AG10803 (cell line): ENCODE measurements around the gene ZMIZ1.
A peak's percentile ranks its signal among the peaks of the same experiment; 100 is the strongest.

Source experiments
- DNase-seq: peaks from one replicate; pipeline ENCODE4 v3.0.0; 2010; ENCODE audit warnings: low read depth
- H3K4me3 ChIP-seq: 2 replicates; pipeline ENCODE4 v1.5.1; 2011; ENCODE audit warnings: mild to moderate bottlenecking, low read length, control low read depth
- TF ChIP-seq, protein P1 (sequence below): conservative IDR thresholded peaks from 2 replicates; pipeline ENCODE4 v1.5.1; 2011; ENCODE audit warnings: mild to moderate bottlenecking, low read length, control low read depth, inconsistent platforms

ZMIZ1 gene

DNA sequence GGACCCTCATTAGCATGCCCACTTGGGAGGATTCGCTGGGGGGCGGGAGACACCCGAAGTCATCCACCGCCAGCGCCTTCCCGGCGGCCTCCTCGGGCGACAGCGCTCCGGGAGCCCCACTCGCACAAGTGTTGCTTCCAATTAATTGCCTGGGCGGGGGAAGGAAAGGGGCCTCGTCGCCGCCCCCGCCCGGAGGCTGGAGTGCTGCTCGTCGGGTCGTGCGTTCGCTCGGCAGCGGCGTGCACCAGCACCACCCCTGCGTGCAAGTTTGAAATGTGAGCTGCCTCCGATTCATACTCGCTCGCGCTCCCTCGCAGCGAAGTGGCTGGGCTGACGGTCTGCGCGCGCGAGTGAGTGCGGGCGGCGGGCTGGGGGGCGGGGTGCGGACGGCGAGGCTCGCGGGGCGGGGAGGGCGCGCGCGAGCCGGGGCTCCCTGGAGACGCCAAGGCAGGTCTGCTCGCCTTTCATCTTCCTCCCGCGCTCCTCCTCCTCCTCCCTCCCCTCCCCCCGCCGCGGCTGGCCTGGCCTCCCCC is 173.9 kb downstream of the ZMIZ1 start:
- TF ChIP-seq, protein P1, sequence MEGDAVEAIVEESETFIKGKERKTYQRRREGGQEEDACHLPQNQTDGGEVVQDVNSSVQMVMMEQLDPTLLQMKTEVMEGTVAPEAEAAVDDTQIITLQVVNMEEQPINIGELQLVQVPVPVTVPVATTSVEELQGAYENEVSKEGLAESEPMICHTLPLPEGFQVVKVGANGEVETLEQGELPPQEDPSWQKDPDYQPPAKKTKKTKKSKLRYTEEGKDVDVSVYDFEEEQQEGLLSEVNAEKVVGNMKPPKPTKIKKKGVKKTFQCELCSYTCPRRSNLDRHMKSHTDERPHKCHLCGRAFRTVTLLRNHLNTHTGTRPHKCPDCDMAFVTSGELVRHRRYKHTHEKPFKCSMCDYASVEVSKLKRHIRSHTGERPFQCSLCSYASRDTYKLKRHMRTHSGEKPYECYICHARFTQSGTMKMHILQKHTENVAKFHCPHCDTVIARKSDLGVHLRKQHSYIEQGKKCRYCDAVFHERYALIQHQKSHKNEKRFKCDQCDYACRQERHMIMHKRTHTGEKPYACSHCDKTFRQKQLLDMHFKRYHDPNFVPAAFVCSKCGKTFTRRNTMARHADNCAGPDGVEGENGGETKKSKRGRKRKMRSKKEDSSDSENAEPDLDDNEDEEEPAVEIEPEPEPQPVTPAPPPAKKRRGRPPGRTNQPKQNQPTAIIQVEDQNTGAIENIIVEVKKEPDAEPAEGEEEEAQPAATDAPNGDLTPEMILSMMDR, result no peak
- peak overlapping the region; percentile 49 for H3K4me3 ChIP-seq
- peak; percentile 75 for DNase-seq

DNA sequence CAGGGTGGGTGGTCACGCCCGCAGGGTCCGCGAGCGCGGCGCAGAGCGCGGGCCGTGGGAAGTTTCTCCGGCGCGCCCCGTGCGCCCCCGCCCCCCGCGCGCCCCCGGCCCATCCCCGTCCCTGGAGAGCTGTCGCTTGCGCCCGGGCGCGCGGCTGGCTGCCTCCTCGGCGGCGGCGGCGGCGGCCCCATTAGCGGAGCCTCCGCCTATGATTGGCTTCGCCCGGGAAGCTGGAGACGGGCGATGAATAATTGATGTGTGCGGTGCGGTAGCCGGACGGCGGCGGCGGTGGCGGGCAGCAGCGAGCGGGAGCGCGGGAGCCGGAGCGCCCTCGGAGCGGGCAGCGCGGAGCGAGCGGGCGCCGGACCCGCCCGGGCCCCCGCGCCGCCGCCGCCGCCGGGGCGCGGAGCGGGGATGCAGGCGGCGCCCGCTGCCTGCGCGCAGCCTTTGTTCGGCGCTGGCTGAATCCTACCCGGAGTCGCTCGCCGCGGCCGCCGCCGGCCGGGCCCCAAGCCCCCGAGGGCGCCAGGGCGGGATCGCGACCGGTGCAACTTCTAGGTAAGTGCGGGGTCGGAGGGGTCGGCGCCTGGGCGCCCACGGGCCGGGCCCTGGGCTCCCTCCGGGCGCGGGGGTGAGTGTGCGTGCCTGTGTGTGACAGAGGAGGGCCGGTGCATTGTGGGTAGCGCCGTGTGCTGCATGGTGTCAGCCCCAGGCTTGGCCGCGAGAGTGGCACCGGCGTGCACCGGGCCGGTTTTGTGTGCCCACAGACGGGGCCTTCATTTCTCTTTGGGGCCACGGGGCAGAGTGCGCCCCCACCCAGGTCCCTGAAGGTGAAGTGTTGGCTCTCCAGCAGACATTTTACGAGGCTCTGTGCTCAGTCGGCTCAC is 174.7 kb downstream of the ZMIZ1 start:
- TF ChIP-seq, protein P1, result no peak
- DNase-seq, result no peak
- H3K4me3 ChIP-seq, result no peak overlapping the region; the same call in 1 of the 2 replicates

GRCh38 chr10:79244068-79244442 is 175.3 kb downstream of the ZMIZ1 start:
- H3K4me3 ChIP-seq, result no peak overlapping the region
- TF ChIP-seq, protein P1, result no peak
- DNase-seq, result no peak

- no peak overlapping the region for H3K4me3 ChIP-seq
- peak; percentile 30 for DNase-seq
- TF ChIP-seq, protein P1, result no peak
Measured at GRCh38 chr10:79244841-79245504, 176.2 kb downstream of the ZMIZ1 start.

DNA sequence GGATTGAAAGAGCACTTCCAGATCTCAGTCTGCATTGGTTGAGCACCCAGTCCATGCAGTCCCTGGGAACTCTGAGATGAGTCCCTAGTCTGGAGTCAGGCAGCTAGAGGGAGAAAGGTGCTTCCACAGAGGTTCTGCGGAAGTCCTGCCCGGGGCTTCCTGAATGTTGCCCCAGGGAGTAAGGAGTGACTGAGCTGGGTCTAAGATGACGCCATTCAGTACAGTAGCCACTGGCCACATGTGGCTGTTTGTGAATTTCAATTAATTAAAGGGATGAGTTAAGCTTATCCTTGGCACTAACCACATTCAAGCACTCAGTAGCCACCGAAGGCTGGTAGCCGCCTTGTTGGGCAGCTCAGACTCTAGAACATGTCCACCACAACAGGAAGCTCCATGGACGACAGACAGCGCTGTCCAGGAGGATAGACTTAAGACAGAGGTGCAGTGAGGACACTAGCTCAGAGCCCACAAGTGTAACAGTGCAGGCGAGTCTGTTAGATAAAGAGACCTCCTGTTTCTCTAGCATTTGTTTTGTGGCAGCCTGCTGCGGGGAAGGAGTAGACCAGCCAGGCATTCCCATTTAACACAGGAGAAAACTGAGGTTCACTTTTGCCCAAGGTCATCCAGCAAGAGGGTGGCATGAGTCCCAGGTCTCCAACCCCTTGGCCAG is 176.9 kb downstream of the ZMIZ1 start:
- no peak overlapping the region for H3K4me3 ChIP-seq
- TF ChIP-seq, protein P1, result no peak
- peak; percentile 37 for DNase-seq

- peak; percentile 57 for DNase-seq
- TF ChIP-seq, protein P1, result no peak
- H3K4me3 ChIP-seq, result no peak overlapping the region
Measured at GRCh38 chr10:79246209-79246581, 177.4 kb downstream of the ZMIZ1 start.
